NCI-H2196 (cell line): ENCODE measurements around the gene RAPGEF3.

ENCODE experiments used
- DNase-seq: peaks from one replicate; lab custom pipeline; 2025; ENCODE audit not compliant: unreplicated experiment; lab: John Stamatoyannopoulos, UW

The RAPGEF3 gene

GRCh38 chr12:47762850-47763465, 4.3 kb upstream of the RAPGEF3 start:
- DNase-seq, result no peak

- no peak for DNase-seq
Observed at GRCh38 chr12:47758584-47758833, 171 bp downstream of the RAPGEF3 start.

DNA sequence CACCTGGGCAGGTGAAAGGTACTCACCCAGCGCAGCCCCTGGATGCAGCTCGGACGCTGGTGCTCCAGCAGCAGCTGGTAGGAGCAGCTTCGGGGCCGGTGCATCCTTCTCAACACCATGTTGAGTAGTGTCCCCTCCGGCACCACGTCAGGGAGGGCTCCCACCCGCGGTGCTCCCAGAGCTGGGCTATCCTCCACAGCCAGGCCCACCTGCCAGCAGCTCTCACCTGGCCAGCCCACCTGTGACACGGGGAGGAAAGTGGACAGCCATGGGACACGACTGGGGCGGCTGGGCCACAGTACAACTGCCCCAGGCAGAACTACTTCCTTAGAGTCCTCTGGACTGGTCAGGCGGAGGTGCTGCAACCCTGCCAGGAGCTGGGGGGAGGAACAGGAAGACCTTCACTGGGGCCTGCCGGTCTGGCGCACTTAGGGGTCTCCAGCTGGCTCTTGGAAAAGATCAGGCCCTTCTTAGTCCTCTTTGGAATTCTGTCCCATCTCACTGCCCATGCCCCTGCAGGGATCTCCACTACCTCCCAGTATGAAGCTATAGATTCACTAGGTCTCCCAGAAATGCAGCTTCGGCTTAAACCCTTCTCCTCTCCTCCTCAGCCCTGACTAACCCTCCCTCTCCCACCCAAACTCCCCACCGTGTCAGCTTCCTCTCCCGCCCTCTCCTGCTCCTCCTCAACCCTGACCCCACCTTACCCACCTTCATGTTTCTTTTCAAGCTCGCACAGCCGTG, 668 bp downstream of the RAPGEF3 start:
- DNase-seq, result no peak

DNA sequence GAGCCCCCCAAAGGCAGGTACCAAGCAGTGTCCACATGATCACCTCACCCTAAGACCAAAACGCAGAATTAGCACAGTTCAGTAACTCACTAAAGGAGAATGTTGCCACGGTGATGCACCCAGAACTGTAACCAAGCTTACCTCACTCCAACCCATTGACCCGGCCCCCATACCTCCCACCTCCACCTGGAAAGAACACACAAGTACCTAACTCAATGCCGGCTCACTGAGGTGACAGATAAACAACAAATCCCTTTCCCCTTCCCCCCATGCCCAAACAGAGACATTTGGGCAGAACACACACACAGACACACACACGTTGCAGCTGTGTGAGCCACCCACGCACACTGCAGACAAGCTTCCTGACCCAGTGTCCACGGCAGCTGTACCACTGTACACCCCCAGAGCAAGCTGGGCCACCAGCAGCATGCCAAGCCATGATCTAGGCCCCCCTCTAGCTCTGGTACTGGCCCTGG, 1.3 kb downstream of the RAPGEF3 start:
- DNase-seq, result no peak

GRCh38 chr12:47755655-47756562, 2.8 kb downstream of the RAPGEF3 start:
- DNase-seq, result no peak

- DNase-seq, result no peak
Observed at GRCh38 chr12:47754881-47755280, 3.8 kb downstream of the RAPGEF3 start.

- no peak for DNase-seq
Observed at GRCh38 chr12:47754126-47754525, 4.6 kb downstream of the RAPGEF3 start.

- no peak for DNase-seq
Observed at GRCh38 chr12:47753021-47754001, 5.4 kb downstream of the RAPGEF3 start.

- DNase-seq, result no peak
Observed at GRCh38 chr12:47752552-47752951, 6.1 kb downstream of the RAPGEF3 start.

GRCh38 chr12:47752121-47752520, 6.6 kb downstream of the RAPGEF3 start:
- no peak for DNase-seq

GRCh38 chr12:47751561-47751960, 7.1 kb downstream of the RAPGEF3 start:
- no peak for DNase-seq

DNA sequence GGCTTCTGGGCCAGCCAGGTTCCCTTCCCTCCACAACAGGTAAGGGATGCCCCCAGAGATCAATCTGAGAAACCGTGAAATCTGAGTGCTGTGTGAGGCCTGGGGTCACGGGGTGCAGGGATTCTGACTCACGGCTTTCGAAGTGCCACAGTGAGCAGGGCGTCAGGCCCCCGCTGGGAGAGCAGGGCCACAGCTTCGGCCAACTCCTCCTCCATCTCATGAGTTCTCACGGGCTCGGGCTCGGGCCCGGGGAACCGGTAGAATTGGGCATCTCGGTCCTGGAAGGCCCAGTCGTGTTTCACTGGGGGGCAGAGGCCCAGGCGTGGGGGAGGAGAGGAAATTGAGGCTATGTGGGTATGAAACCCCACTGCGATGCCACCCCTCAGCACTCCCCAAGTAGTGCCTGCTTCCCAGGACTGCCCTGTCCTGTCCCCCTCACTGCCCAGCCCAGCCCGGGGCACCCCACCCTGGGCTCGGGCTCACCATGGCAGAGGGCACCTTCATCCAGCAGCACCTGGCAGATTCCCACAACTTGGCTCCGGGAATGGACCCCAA, 7.7 kb downstream of the RAPGEF3 start:
- no peak for DNase-seq

DNA sequence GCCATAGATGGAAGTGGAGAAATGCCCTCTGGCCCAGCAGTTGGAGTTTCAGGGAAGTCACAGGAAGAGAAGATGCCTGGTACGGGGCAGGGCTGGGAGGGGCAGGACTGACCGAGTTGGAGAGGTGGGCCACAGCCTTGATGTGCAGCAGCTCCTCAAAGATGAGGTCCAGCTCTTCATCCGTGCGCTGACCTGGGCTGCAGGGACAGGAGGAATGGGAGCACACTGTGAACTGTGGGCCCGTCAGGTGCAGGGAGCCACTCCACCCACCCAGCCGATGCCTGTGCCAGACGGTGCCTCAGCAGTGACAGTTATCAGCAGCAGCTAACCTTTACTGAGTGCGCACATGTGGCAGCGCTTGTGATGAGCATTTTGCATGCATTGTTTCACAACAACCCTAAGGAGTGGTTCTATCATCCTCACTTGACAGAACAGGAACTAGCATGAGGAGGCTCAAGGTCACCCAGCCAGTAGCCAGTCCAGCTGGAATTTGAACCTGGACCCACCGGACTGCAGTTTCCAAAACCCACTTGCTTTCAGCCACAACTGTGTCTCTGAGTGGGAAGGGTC, 8.4 kb downstream of the RAPGEF3 start:
- DNase-seq, result no peak

DNA sequence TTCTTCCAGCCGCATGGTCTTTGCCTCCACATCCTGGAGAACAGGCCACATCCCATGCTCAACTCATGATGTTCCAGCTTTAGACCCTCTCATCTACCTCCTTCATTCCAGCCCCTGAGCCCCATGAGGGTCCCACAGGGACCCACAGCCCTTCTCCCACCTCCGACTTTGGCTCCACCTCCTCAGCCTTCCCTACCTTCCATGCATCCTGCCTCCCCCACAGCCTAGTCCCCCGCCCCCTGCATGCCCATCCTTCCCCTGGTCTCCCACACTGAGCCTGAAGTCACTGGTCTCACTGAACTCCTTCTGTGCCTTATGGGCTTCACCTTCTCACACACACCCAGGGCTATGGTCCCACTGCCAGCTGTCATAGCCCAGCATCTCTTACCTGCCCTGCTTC, 9.8 kb downstream of the RAPGEF3 start:
- no peak for DNase-seq

DNA sequence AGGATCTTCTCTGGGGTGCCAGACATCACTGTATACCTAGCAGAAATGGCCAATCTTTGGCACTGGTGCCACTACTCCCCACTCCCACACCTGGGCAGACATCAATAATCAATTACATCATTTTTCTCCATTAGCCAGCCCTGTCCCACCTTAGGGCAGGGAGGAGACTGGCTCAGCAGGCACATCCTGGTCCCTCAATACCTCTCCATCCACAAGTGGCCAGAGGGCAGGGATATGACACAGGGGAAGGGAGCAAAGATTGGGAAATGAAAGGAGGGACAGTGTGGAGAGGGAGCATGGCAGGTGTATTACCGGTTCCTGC, 10.2 kb downstream of the RAPGEF3 start:
- DNase-seq, result no peak

DNA sequence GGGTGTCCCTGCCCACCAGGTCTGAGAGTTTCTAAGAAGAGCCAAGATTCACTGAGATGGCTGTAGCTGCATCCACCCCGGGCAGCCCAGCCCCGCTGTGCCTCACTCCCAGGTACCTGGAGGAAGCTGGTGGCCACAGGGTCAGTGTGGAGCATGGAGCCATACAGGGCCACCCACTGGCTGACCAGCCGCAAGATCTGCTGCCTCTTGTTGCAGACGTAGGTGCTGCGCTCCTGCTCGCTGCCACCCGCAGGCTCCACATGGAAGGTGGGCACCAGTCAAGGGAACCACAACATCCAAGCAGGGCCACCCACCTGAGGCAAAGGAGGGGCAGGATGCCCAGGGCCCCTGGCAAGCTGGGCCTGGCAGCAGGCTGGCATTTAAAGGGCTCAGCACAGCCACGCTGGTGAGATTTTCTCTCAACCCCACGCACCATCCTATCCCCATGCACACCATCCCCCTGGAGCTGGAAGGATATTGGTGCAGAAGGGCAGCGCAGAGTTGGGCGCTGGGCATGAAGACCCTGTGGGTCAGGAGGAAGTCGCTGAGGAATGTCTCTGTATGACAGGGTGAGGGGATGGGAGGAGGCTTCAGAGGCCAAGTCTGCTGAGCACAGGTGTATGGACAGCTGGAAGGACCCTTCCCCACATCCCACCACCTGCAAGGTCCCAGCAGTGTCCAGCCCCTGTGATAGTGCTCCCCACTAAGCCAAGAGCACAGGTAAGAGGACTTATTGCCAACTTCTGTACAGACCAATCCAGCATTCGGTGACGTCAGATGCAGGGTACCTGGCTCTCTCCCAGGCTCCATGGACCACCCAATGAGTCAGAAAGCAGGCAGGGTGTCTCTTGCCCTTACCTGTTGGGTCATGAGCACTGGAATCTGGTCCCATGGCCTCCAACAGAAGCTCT, 10.8 kb downstream of the RAPGEF3 start:
- no peak for DNase-seq

- DNase-seq, result no peak
Observed at GRCh38 chr12:47747126-47747525, 11.6 kb downstream of the RAPGEF3 start.

GRCh38 chr12:47746523-47746922, 12.2 kb downstream of the RAPGEF3 start:
- DNase-seq, result no peak

DNA sequence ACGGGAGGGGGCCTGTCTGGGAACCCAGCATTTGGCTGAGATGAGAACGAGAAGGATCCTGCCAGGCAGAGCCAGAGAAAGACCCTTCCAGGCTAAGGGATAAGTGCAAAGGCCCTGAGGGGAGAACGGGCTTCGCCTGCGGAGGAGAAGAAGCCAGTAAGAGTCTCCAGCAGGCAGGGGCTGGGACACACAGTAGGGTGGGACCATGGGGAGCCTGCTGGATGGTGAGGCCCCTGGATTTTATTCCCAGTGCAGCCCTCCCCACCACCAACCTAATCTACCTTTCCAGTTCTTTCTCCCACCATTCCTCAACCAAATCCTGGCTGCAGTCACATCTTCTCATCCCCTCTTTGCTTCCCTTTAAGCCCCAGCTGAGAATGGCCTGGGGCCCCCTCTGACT, 12.6 kb downstream of the RAPGEF3 start:
- DNase-seq, result no peak
